Inflammatory macrophage treated with lipopolysaccharide for 1 hour (primary cell): ENCODE measurements around the gene ARMS2.

Experiments used
- DNase-seq, 2 donors: peaks; one replicate each; pipeline ENCODE4 v3.0.0-alpha.2; 2020 to 2022

The ARMS2 gene

GRCh38 chr10:122495406-122496340 lies 41.2 kb downstream of the ARMS2 start:
- DNase-seq: peak in 1 of 2 donors; percentile 6

GRCh38 chr10:122497241-122497640 lies 42.8 kb downstream of the ARMS2 start:
- DNase-seq: no peak

GRCh38 chr10:122498521-122498920 lies 44.1 kb downstream of the ARMS2 start:
- DNase-seq: no peak

- DNase-seq: no peak
These were observed 44.6 kb downstream of the ARMS2 start for GRCh38 chr10:122499012-122499411.

GRCh38 chr10:122499491-122499941 lies 45.1 kb downstream of the ARMS2 start:
- no peak for DNase-seq

GRCh38 chr10:122500194-122500593 lies 45.7 kb downstream of the ARMS2 start:
- DNase-seq: no peak

GRCh38 chr10:122500726-122501125 lies 46.3 kb downstream of the ARMS2 start:
- DNase-seq: no peak

GRCh38 chr10:122503012-122503411 lies 48.6 kb downstream of the ARMS2 start:
- DNase-seq: no peak

- DNase-seq: no peak
These were observed 49.6 kb downstream of the ARMS2 start for GRCh38 chr10:122503886-122504609.

- no peak for DNase-seq
These were observed 50.1 kb downstream of the ARMS2 start for GRCh38 chr10:122504610-122504950.

GRCh38 chr10:122505011-122505410 lies 50.6 kb downstream of the ARMS2 start:
- DNase-seq: no peak

- DNase-seq: no peak
These were observed 51.6 kb downstream of the ARMS2 start for GRCh38 chr10:122505885-122506645.
